Effector memory CD4-positive, alpha-beta T cell (primary cell): ENCODE results near the gene RASGRP2.

ENCODE experiments used
- DNase-seq, 3 donors: peaks; one replicate each; pipeline ENCODE4 v3.0.0-alpha.2; 2020
- H3K27ac ChIP-seq: 2 replicates; pipeline ENCODE4 v1.7.0; 2013; ENCODE audit warnings: mild to moderate bottlenecking, low read length, moderate library complexity; ENCODE audit not compliant: insufficient read depth, poor library complexity, severe bottlenecking
- H3K27me3 ChIP-seq: replicated peaks from 2 replicates; pipeline ENCODE4 v1.7.0; 2013; ENCODE audit warnings: mild to moderate bottlenecking, low read length; ENCODE audit not compliant: insufficient read depth, control insufficient read depth, poor library complexity, severe bottlenecking
- H3K36me3 ChIP-seq: 2 replicates; pipeline ENCODE4 v1.7.0; 2013; ENCODE audit warnings: mild to moderate bottlenecking, low read length, moderate library complexity; ENCODE audit not compliant: control insufficient read depth, insufficient read depth
- H3K4me1 ChIP-seq: 2 replicates; pipeline ENCODE4 v1.7.0; 2013; ENCODE audit warnings: low read length, mild to moderate bottlenecking; ENCODE audit not compliant: control insufficient read depth, insufficient read depth, poor library complexity, severe bottlenecking
- H3K4me3 ChIP-seq: 2 replicates; pipeline ENCODE4 v1.7.0; 2013; ENCODE audit warnings: low read length, low read depth, mild to moderate bottlenecking; ENCODE audit not compliant: insufficient read depth, poor library complexity, severe bottlenecking
- H3K9me3 ChIP-seq: 2 replicates; pipeline ENCODE4 v1.7.0; 2013; ENCODE audit warnings: mild to moderate bottlenecking, low read length, moderate library complexity; ENCODE audit not compliant: control insufficient read depth

Gene RASGRP2

DNA sequence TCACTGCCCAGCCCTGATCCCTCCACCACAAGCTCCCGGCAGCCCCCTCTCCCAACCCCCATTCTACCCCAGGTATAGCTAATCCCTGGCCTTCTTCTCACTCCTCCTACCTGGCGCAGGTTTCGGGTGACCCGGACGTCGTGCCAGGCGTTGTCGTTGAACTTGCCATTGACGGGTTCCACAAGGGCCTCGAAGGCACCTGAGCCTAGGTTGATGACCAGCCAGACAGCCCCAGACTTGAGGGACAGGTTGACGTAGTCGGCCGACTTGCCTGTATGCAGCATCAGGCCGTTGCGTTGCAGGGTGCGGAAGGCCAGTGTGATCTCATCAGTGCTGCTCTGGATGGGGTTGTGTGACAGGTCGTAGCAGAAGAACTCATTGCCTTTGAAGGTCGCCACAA, 58.4 kb downstream of the RASGRP2 start:
- no peak overlapping the region for H3K27ac ChIP-seq
- peaks cover 8% of the 10 kb centered on the region for H3K4me1 ChIP-seq
- DNase-seq: no peak
- H3K36me3 ChIP-seq: no peaks in the 10 kb centered on the region
- H3K4me3 ChIP-seq: no peak overlapping the region
- no peaks in the 10 kb centered on the region for H3K9me3 ChIP-seq
- no peaks in the 10 kb centered on the region for H3K27me3 ChIP-seq

DNA sequence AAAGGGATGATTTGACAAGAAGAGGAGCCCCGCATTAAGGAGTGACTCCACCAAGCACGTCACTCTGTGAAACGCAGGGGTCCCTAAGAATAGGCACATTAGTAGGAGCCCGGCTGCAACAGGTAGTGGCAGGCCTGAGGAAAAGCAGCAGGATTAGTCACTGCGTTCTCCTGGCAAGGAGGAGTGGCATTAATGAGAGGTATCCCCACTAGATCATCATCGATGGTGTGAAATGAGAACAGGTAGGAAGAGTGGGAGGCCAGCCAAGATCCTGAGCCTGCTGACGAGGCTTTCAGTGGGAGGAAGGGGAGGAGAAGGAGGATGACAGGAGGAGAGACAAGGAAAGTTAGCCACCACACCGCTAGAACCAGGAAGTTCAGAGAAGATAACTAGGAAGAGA, 59.6 kb downstream of the RASGRP2 start:
- H3K36me3 ChIP-seq: no peaks in the 10 kb centered on the region
- no peaks in the 10 kb centered on the region for H3K9me3 ChIP-seq
- no peak for DNase-seq
- no peak overlapping the region for H3K27ac ChIP-seq
- no peak overlapping the region for H3K4me3 ChIP-seq
- H3K4me1 ChIP-seq: peaks cover 8% of the 10 kb centered on the region
- no peaks in the 10 kb centered on the region for H3K27me3 ChIP-seq

DNA sequence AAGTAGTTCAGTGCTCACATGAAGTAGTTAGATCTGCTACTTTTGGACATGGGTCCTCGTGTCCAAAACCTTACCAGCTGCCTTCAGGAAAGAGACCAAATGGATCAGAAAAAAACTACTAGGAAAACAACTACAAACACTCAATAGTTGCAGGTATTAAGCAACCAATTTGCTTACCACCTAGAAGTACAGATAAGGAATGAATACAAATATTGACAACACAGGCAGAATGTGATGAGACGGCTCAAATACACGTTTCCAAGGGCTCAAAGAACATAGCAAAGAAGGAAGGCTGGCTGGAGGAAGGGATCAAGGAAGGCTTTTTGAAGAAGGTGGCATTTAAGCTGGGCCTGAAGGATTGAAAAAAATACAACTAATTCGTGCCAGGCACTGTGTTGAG, 62.8 kb downstream of the RASGRP2 start:
- Histone ChIP-seq H3K36me3 (no peaks in the 10 kb centered on the region), H3K27me3 (no peaks in the 10 kb centered on the region), H3K4me1 (no peaks in the 10 kb centered on the region), H3K9me3 (no peaks in the 10 kb centered on the region), H3K27ac (no peak overlapping the region), H3K4me3 (no peak overlapping the region)
- DNase-seq: no peak

DNA sequence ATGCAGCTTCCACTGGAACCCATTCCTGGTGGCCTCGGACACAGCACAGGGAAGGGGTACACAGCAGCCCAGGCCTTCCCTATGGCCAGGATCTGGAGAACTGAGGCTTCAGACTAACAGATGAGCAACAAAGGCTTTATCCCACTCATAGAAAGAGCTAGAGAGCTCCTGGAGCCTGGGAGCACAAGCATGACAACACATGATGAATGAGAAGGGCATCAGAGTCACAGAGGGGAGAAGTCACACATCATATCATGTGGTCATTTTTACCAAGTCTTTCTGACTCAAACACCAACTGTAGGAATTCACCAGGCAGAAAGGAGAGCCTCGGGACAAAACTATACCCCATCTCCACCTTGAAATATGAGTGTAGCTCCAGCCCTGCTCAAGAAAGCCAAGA, 64.1 kb downstream of the RASGRP2 start:
- no peak overlapping the region for H3K4me3 ChIP-seq
- H3K27me3 ChIP-seq: peaks cover 6% of the 10 kb centered on the region
- H3K36me3 ChIP-seq: no peaks in the 10 kb centered on the region
- no peaks in the 10 kb centered on the region for H3K4me1 ChIP-seq
- H3K27ac ChIP-seq: no peak overlapping the region
- no peaks in the 10 kb centered on the region for H3K9me3 ChIP-seq
- DNase-seq: no peak

GRCh38 chr11:64677441-64678023, 66.4 kb downstream of the RASGRP2 start:
- Histone ChIP-seq H3K36me3 (no peaks in the 10 kb centered on the region), H3K9me3 (no peaks in the 10 kb centered on the region), H3K4me3 (no peak overlapping the region), H3K27me3 (peaks cover 7% of the 10 kb centered on the region), H3K4me1 (no peaks in the 10 kb centered on the region), H3K27ac (no peak overlapping the region)
- DNase-seq: no peak
